Measurements from ENCODE around the gene SLC16A3. TPM values are rescaled to one million over a fixed set of nuclear protein-coding genes. Genes with fewer than 3 reads are reported as not detected.
A peak's percentile ranks its signal among the peaks of the same experiment; 100 is the strongest.

The SLC16A3 gene
- total RNA-seq, 1 donor from 2014 or later = 21.1 TPM

DNA sequence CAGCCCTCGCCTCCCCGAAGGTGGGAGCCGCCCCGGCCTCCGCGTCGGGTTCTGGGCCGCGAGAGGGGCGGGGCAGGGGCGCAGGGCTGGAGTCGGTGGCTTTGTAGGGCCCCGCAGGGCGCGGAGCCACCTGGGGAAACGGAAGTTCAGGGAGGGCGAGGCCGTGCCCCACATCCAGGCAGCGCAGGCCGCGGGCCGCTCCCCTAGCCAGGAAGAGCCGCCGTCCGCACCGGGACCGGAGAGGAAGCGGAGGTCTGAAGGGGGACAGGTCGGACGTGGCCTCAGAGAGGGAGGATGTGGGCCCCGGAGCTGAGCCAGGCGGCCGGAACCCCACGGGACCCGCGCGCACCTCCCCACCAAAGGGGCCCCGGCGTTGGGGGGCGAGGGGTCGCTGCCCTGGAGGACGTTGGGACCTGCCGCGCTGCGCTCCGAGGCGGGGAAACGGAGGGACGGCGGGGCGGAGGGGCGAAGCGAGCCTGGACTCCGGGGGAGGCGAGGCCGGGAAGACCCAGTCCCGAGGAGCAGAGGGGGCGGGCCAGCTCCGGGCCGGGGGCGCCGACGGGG, 482 bp upstream of the SLC16A3 start:
- Histone ChIP-seq H3K4me3 (peak overlapping the region; percentile 53 to 63), H3K9me3 (no peaks in the 10 kb centered on the region), H3K36me3 (no peaks in the 10 kb centered on the region), H3K27ac (peak overlapping the region; percentile 93), H3K4me1 (peaks cover 41% of the 10 kb centered on the region), H3K27me3 (no peaks in the 10 kb centered on the region)
- no peak for DNase-seq (ENCODE audit: extremely low spot score in 2 of 2)
- TF ChIP-seq POLR2A (IDR thresholded peaks at IDR 0.05) (no peak), POLR2AphosphoS5 (IDR thresholded peaks at IDR 0.05; ENCODE audit: insufficient read depth in 1 of 2, low read depth in 1 of 2) (peak in 1 of 2 donors; percentile 68)
- TF ChIP-seq, protein P1, sequence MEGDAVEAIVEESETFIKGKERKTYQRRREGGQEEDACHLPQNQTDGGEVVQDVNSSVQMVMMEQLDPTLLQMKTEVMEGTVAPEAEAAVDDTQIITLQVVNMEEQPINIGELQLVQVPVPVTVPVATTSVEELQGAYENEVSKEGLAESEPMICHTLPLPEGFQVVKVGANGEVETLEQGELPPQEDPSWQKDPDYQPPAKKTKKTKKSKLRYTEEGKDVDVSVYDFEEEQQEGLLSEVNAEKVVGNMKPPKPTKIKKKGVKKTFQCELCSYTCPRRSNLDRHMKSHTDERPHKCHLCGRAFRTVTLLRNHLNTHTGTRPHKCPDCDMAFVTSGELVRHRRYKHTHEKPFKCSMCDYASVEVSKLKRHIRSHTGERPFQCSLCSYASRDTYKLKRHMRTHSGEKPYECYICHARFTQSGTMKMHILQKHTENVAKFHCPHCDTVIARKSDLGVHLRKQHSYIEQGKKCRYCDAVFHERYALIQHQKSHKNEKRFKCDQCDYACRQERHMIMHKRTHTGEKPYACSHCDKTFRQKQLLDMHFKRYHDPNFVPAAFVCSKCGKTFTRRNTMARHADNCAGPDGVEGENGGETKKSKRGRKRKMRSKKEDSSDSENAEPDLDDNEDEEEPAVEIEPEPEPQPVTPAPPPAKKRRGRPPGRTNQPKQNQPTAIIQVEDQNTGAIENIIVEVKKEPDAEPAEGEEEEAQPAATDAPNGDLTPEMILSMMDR (IDR thresholded peaks at IDR 0.05) = peak in 1 of 3 experiments; percentile 16
- intact Hi-C loops (cut with DNase I) = no loop called here

GRCh38 chr17:82229698-82230608, 1.1 kb downstream of the SLC16A3 start:
- Histone ChIP-seq H3K36me3 (no peaks in the 10 kb centered on the region), H3K4me1 (peaks cover 47% of the 10 kb centered on the region), H3K27ac (peak overlapping the region; percentile 93), H3K9me3 (no peaks in the 10 kb centered on the region), H3K4me3 (peak overlapping the region; percentile 62 to 63), H3K27me3 (no peaks in the 10 kb centered on the region)
- intact Hi-C loops (cut with DNase I) = no loop called here
- no peak for DNase-seq (ENCODE audit: extremely low spot score in 2 of 2)
- TF ChIP-seq POLR2AphosphoS5 (IDR thresholded peaks at IDR 0.05; ENCODE audit: insufficient read depth in 1 of 2, low read depth in 1 of 2) (peak in 1 of 2 donors; percentile 16), POLR2A (IDR thresholded peaks at IDR 0.05) (no peak)
- TF ChIP-seq, protein P1 (IDR thresholded peaks at IDR 0.05) = no peak

DNA sequence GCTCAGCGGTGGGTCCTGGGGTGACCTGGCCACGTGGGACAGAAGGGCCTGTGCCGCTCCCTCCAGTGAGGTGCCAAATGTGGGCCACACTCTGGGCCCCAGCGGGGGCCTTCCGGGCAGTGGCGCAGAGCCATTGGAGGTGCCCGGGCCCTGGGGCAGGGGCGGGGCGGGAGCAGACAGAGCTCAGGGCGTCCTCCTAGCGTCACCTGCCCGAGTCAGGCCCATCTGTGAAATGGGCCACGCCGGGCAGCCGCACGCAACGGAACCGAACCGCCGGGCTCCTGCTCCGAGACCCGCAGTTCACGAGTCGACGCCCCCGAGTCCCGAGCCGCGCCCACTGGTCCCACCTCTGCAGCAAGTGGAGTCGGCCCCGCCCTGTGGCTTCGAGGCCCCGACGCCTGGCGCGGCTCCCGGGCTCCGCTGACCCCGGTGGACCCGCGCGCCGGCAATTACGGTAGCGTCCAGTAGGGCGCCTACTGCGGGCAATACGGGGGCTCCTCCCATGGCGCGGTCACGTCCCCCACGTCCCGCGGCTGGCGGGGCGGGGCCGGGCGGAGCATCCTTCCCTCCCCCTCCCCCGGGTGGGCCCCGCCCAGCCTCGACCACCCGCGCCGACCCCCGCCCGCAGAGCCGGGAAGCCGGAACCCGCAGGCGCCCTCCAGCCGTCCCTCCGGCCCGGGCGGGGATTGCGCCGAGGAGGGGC, 1.9 kb downstream of the SLC16A3 start:
- Histone ChIP-seq H3K4me3 (peak overlapping the region; percentile 62 to 63), H3K9me3 (no peaks in the 10 kb centered on the region), H3K27me3 (no peaks in the 10 kb centered on the region), H3K27ac (peak overlapping the region; percentile 93), H3K36me3 (no peaks in the 10 kb centered on the region), H3K4me1 (peaks cover 55% of the 10 kb centered on the region)
- no peak for DNase-seq (ENCODE audit: extremely low spot score in 2 of 2)
- TF ChIP-seq POLR2A (IDR thresholded peaks at IDR 0.05) = no peak
- TF ChIP-seq POLR2AphosphoS5 (IDR thresholded peaks at IDR 0.05; ENCODE audit: insufficient read depth in 1 of 2, low read depth in 1 of 2) = no peak
- TF ChIP-seq, protein P1 (IDR thresholded peaks at IDR 0.05) = peak in 1 of 3 experiments; percentile 56
- intact Hi-C loops (cut with DNase I) = no loop called here

- peak overlapping the region; percentile 93 for H3K27ac ChIP-seq
- DNase-seq (ENCODE audit: extremely low spot score in 2 of 2) = no peak
- H3K4me3 ChIP-seq = peak overlapping the region; percentile 62 to 63
- no peaks in the 10 kb centered on the region for H3K27me3 ChIP-seq
- peaks cover 60% of the 10 kb centered on the region for H3K4me1 ChIP-seq
- no peaks in the 10 kb centered on the region for H3K9me3 ChIP-seq
- no peak for TF ChIP-seq POLR2A (IDR thresholded peaks at IDR 0.05)
- no peak for TF ChIP-seq POLR2AphosphoS5 (IDR thresholded peaks at IDR 0.05; ENCODE audit: insufficient read depth in 1 of 2, low read depth in 1 of 2)
- TF ChIP-seq, protein P1 (IDR thresholded peaks at IDR 0.05) = no peak
- no peaks in the 10 kb centered on the region for H3K36me3 ChIP-seq
- intact Hi-C loops (cut with DNase I) = no loop called here
These were observed 2.4 kb downstream of the SLC16A3 start for GRCh38 chr17:82231312-82231561.

Measured in vagina (tissue), 2 donors.